IPS DF 4.7 (cell line): Measurements from ENCODE around the gene MYO7A.

ENCODE experiments used
- DNase-seq: peaks from one replicate; pipeline ENCODE4 v3.0.0-alpha.2; 2013; ENCODE audit warnings: low spot score; ENCODE audit errors: extremely low read depth

Gene MYO7A

GRCh38 chr11:77146261-77147035, 18.4 kb downstream of the MYO7A start:
- DNase-seq: no peak

- no peak for DNase-seq
These were observed 18.9 kb downstream of the MYO7A start for GRCh38 chr11:77147036-77147315.

GRCh38 chr11:77147668-77148321, 19.7 kb downstream of the MYO7A start:
- no peak for DNase-seq

- no peak for DNase-seq
These were observed 21.1 kb downstream of the MYO7A start for GRCh38 chr11:77148963-77149715.

- DNase-seq: no peak
These were observed 21.8 kb downstream of the MYO7A start for GRCh38 chr11:77149716-77150392.

- DNase-seq: no peak
These were observed 22.8 kb downstream of the MYO7A start for GRCh38 chr11:77150836-77151235.

GRCh38 chr11:77151804-77152509, 23.9 kb downstream of the MYO7A start:
- no peak for DNase-seq

GRCh38 chr11:77152846-77153245, 24.8 kb downstream of the MYO7A start:
- no peak for DNase-seq

- no peak for DNase-seq
These were observed 25.5 kb downstream of the MYO7A start for GRCh38 chr11:77153276-77154185.

- DNase-seq: no peak
These were observed 26.5 kb downstream of the MYO7A start for GRCh38 chr11:77154381-77155081.

GRCh38 chr11:77155082-77155475, 27.0 kb downstream of the MYO7A start:
- no peak for DNase-seq

GRCh38 chr11:77155556-77156130, 27.6 kb downstream of the MYO7A start:
- no peak for DNase-seq

- DNase-seq: no peak
These were observed 28.6 kb downstream of the MYO7A start for GRCh38 chr11:77156396-77157195.

GRCh38 chr11:77158041-77158695, 30.1 kb downstream of the MYO7A start:
- DNase-seq: no peak

- no peak for DNase-seq
These were observed 31.3 kb downstream of the MYO7A start for GRCh38 chr11:77159219-77159936.

- DNase-seq: no peak
These were observed 32.0 kb downstream of the MYO7A start for GRCh38 chr11:77159937-77160495.

GRCh38 chr11:77163271-77163670, 35.2 kb downstream of the MYO7A start:
- no peak for DNase-seq
